Smooth muscle cell (in vitro differentiated cells): ENCODE measurements around the gene GNLY. TPM values are rescaled to one million over a fixed set of nuclear protein-coding genes. Genes with fewer than 3 reads are reported as not detected.

Source experiments
- DNase-seq: peaks from one replicate; lab custom pipeline; 2025; ENCODE audit not compliant: unreplicated experiment; lab: John Stamatoyannopoulos, UW
- H2AFZ ChIP-seq: fragments of 200-600 bp; sonication (generic); 2 replicates; pipeline ENCODE4 v1.6.0; 2016; ENCODE audit warnings: antibody characterized with exemption, low read depth, mild to moderate bottlenecking
- H3F3A ChIP-seq: fragments of 200-600 bp; sonication (generic); 2 replicates; pipeline ENCODE4 v1.6.0; 2017; ENCODE audit warnings: antibody characterized with exemption, low read depth
- H3K27ac ChIP-seq: fragments of 200-600 bp; sonication (generic); 2 replicates; pipeline ENCODE4 v1.5.1; 2016; ENCODE audit warnings: low read depth, mild to moderate bottlenecking
- H3K27me3 ChIP-seq: fragments of 200-600 bp; sonication (generic); 2 replicates; pipeline ENCODE4 v1.6.1; 2016; ENCODE audit warnings: low read depth, mild to moderate bottlenecking
- H3K36me3 ChIP-seq: fragments of 200-600 bp; sonication (generic); 2 replicates; pipeline ENCODE4 v1.5.1; 2016; ENCODE audit warnings: low read depth
- H3K4me1 ChIP-seq: fragments of 200-600 bp; sonication (generic); 2 replicates; pipeline ENCODE4 v1.5.1; 2016; ENCODE audit warnings: low read depth
- H3K4me2 ChIP-seq: fragments of 200-600 bp; sonication (generic); 2 replicates; pipeline ENCODE4 v1.6.0; 2016; ENCODE audit warnings: mild to moderate bottlenecking
- H3K4me3 ChIP-seq: fragments of 200-600 bp; sonication (generic); 2 replicates; pipeline ENCODE4 v1.5.1; 2016; ENCODE audit warnings: mild to moderate bottlenecking
- H3K79me2 ChIP-seq: fragments of 200-600 bp; sonication (generic); 2 replicates; pipeline ENCODE4 v1.6.0; 2016; ENCODE audit warnings: low read depth, mild to moderate bottlenecking
- H3K9ac ChIP-seq: fragments of 200-600 bp; sonication (generic); 2 replicates; pipeline ENCODE4 v1.6.0; 2016; ENCODE audit warnings: low read depth
- H3K9me3 ChIP-seq: fragments of 200-600 bp; sonication (generic); replicated peaks from 2 replicates; pipeline ENCODE4 v1.5.1; 2016; ENCODE audit warnings: low read depth
- H4K20me1 ChIP-seq: fragments of 200-600 bp; sonication (generic); 2 replicates; pipeline ENCODE4 v1.6.0; 2016; ENCODE audit warnings: low read depth
- WGBS: methylation state at CpG from one replicate; pipeline ENCODE4 v1.1.7; 2016; ENCODE audit warnings: low lambda C conversion rate; 5-methylcytosine and 5-hydroxymethylcytosine counted together
- polyA plus RNA-seq: library from polyadenylated mRNA; unstranded; fragments of >200 nt; fragmentation: Nextera tagmentation; extraction: Ambion mirVana; gene quantifications from 2 replicates; pipeline ENCODE4 v1.2.1, GENCODE V29; 2016
- total RNA-seq: library from RNA; depleted of rRNA; stranded (reverse); fragments of >200 nt; gene quantifications from 2 replicates; pipeline ENCODE4 v1.2.3, GENCODE V29; 2014
- TF ChIP-seq, protein P1 (sequence below): fragments of 200-600 bp; sonication (generic); IDR thresholded peaks from 2 replicates; pipeline ENCODE4 v1.5.1; 2017; ENCODE audit warnings: borderline replicate concordance, mild to moderate bottlenecking, antibody characterized with exemption; ENCODE audit not compliant: insufficient read depth, poor library complexity, severe bottlenecking

The GNLY gene
- total and polyA plus RNA-seq, 2 experiments from 2014 or later = not detected

DNA sequence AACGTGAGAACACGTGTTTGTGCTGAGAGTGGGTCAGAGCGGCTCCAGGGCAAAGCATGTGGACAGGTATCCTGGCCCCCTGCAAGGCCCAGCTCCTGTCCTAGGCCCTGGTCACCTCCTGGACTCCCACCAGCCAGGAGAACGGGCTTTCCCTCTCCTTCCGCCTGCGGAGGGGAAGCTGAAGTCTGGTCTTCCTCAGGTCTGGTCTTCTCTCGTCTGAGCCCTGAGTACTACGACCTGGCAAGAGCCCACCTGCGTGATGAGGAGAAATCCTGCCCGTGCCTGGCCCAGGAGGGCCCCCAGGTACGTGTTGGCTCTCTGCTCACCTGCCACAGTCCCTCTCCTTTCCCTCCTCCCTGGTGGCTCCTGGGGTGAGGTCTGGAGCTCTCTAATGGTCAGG, 963 bp downstream of the GNLY start:
- H3K36me3 ChIP-seq = no peaks in the 10 kb centered on the region
- no peak overlapping the region for H3K9ac ChIP-seq
- WGBS = 82% methylated on average over 11 of the region's 11 CpGs

DNA sequence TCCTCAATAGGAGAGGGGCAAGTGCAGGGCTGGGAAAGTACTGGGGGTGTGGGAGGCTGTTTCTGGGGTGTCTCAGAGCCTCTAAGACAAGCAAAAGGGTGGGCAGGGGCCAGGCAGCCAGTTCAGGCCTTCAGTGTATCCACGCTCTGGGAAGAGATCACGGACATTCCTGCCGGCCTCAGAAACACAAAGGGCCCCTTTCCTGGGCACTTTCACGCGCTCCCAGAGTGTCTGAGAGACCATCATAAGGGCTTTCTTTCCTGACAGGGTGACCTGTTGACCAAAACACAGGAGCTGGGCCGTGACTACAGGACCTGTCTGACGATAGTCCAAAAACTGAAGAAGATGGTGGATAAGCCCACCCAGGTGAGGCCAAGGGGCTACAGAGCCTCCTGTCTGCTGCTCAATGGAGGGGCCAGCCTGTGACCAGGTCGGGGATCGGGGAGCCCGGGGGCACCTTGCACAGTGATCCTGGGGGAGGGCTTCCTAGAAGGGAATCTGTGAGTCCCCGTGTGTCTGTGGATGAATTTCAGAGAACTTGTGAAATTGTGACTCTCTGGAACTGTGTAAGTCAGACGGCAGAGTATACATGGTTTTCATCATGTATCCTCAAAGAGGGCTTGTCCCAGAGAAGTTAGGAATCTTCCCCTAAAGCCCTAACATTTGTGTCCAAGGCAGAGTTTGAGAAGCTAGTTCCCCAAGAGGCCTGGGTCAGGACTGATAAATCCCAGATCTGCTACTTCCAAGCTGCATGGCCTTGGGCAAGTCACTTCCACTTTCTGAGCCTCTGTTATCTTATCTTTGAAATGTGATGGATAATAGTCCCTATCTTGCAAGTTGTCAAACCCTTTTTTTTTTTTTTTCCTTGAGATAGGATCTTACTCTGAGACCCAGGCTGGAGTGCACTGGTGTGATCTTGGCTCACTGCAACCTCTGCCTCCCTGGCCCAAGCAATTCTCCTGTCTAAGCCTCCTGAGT, 1.8 kb downstream of the GNLY start:
- Histone ChIP-seq H2AFZ (no peak overlapping the region), H3K4me3 (no peak overlapping the region), H3K27ac (no peak overlapping the region), H3K36me3 (no peaks in the 10 kb centered on the region), H4K20me1 (no peaks in the 10 kb centered on the region), H3K9ac (no peak overlapping the region), H3K27me3 (no peaks in the 10 kb centered on the region), H3K4me2 (no peak overlapping the region), H3F3A (no peaks in the 10 kb centered on the region), H3K79me2 (no peaks in the 10 kb centered on the region), H3K4me1 (no peaks in the 10 kb centered on the region), H3K9me3 (no peaks in the 10 kb centered on the region)
- TF ChIP-seq, protein P1, sequence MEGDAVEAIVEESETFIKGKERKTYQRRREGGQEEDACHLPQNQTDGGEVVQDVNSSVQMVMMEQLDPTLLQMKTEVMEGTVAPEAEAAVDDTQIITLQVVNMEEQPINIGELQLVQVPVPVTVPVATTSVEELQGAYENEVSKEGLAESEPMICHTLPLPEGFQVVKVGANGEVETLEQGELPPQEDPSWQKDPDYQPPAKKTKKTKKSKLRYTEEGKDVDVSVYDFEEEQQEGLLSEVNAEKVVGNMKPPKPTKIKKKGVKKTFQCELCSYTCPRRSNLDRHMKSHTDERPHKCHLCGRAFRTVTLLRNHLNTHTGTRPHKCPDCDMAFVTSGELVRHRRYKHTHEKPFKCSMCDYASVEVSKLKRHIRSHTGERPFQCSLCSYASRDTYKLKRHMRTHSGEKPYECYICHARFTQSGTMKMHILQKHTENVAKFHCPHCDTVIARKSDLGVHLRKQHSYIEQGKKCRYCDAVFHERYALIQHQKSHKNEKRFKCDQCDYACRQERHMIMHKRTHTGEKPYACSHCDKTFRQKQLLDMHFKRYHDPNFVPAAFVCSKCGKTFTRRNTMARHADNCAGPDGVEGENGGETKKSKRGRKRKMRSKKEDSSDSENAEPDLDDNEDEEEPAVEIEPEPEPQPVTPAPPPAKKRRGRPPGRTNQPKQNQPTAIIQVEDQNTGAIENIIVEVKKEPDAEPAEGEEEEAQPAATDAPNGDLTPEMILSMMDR = no peak
- no peak for DNase-seq
- WGBS = 83% methylated on average over 12 of the region's 12 CpGs

More for the DNA sequence above, 963 bp downstream of the GNLY start:
- Histone ChIP-seq H3K4me3 (no peak overlapping the region), H3K4me1 (no peaks in the 10 kb centered on the region), H3K9me3 (no peaks in the 10 kb centered on the region), H3K27ac (no peak overlapping the region), H3K27me3 (no peaks in the 10 kb centered on the region), H4K20me1 (no peaks in the 10 kb centered on the region), H3K4me2 (no peak overlapping the region), H3F3A (no peaks in the 10 kb centered on the region), H3K79me2 (no peaks in the 10 kb centered on the region), H2AFZ (no peak overlapping the region)
- TF ChIP-seq, protein P1 = no peak
- DNase-seq = no peak

DNA sequence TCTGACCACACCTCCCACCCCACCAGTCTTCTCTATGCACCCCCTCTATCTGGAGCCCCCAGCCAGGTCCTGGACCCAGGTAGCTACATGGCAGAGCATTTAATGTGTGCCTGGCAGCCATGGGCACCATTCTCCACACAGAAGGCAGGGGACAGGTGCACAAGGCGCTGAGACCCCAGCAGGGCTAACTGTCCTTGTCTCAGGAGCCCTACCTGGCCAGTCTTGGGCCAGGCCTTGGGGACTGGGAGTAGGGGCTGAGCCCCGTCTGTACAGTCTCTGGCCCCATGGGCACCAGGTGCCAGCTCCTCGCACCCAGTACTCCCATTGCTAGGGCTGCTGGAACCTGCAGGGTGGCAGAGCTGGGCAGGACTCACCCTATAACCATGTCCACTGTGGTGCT, 2.9 kb downstream of the GNLY start:
- peaks cover 3% of the 10 kb centered on the region for H3F3A ChIP-seq
- no peak overlapping the region for H3K27ac ChIP-seq
- TF ChIP-seq, protein P1 = no peak
- H3K79me2 ChIP-seq = no peaks in the 10 kb centered on the region
- H3K27me3 ChIP-seq = no peaks in the 10 kb centered on the region
- H3K9me3 ChIP-seq = no peaks in the 10 kb centered on the region
- H3K36me3 ChIP-seq = no peaks in the 10 kb centered on the region
- WGBS = 78% methylated on average over 3 of the region's 3 CpGs
- no peak overlapping the region for H3K4me3 ChIP-seq
- no peak for DNase-seq
- H2AFZ ChIP-seq = no peak overlapping the region
- H3K4me1 ChIP-seq = peaks cover 4% of the 10 kb centered on the region
- H4K20me1 ChIP-seq = no peaks in the 10 kb centered on the region
- H3K4me2 ChIP-seq = no peak overlapping the region
- no peak overlapping the region for H3K9ac ChIP-seq

DNA sequence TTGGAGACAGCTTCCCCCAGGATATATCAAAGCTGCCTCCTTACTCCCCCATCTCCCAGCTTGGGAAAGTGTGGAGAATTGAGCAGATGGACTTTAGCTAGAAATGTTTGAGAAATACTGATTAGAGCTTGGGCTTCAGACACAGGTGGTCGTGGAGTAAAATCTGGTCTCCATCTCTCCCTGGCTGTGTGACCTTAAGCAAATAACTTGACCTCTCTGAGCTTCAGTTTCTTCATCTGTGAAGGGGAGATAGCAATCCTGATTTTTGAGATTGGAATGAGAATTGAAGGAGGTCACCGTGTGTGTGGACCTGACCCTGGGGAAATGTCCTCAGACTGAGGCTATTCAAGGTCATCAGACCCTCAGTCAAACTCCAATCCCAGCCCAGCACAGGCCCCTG, 3.6 kb downstream of the GNLY start:
- Histone ChIP-seq H4K20me1 (no peaks in the 10 kb centered on the region), H3F3A (peaks cover 3% of the 10 kb centered on the region), H3K36me3 (no peaks in the 10 kb centered on the region), H3K4me2 (no peak overlapping the region), H3K79me2 (no peaks in the 10 kb centered on the region), H3K9ac (no peak overlapping the region), H2AFZ (no peak overlapping the region), H3K4me1 (peaks cover 4% of the 10 kb centered on the region), H3K4me3 (no peak overlapping the region), H3K27ac (no peak overlapping the region), H3K27me3 (no peaks in the 10 kb centered on the region), H3K9me3 (no peaks in the 10 kb centered on the region)
- no peak for DNase-seq
- TF ChIP-seq, protein P1 = no peak
- WGBS = 69% methylated on average over 2 of the region's 2 CpGs
